Measurements from ENCODE around the gene GAS7. TPM values are rescaled to one million over a fixed set of nuclear protein-coding genes. Genes with fewer than 3 reads are reported as not detected.

Gene GAS7
- total RNA-seq, 2 donors from 2014 or later, result 10.3 to 144 TPM

- WGBS, result 3% methylated on average over 11 of the region's 11 CpGs
- Histone ChIP-seq H3K27ac (peak overlapping the region; percentile 53 to 64), H3K4me3 (no peak overlapping the region), H3K4me1 (replicated peaks) (no peaks in the 10 kb centered on the region), H3K36me3 (no peaks in the 10 kb centered on the region), H3K9me3 (no peaks in the 10 kb centered on the region), H3K27me3 (replicated peaks; ENCODE audit: insufficient read depth) (no peaks in the 10 kb centered on the region)
- intact Hi-C loops (cut with DNase I), result loop anchor here (1.0 to 10.0 kb wide), 2 partner anchors 23 to 100 kb away; no protein-coding TSS in a partner anchor
- peak; percentile 75 for TF ChIP-seq POLR2AphosphoS5 (IDR thresholded peaks at IDR 0.05)
- TF ChIP-seq POLR2A (IDR thresholded peaks at IDR 0.05), result no peak
- DNase-seq (ENCODE audit: low spot score), result peak; percentile 79
These were observed 83.4 kb downstream of the GAS7 start for GRCh38 chr17:10114931-10115535.

DNA sequence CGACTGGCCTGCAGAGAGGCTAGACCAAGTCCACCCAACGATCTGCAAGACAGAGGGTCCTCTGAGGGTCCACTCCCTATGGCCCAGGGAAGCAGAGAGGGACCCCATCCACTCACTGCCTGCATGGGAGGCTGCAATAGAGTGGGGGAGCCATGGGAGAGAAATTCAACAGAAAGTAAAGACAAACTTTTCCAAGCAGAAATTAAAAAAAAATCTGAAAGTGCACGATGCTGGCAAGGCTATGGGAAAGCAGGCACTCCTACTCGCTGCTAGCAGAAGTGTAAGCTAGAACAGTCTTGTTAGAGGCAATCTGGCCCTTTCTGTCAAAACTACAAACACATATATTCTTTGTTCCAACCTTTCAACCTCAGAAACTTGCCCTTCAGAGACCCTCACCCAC is 85.4 kb downstream of the GAS7 start:
- intact Hi-C loops (cut with DNase I), result loop anchor here (10.0 kb wide), 1 partner anchor 102 kb away; no protein-coding TSS in a partner anchor
- no peak for DNase-seq (ENCODE audit: low spot score)
- no peaks in the 10 kb centered on the region for H3K36me3 ChIP-seq
- no peak overlapping the region for H3K4me3 ChIP-seq
- H3K27me3 ChIP-seq (replicated peaks; ENCODE audit: insufficient read depth), result no peaks in the 10 kb centered on the region
- no peaks in the 10 kb centered on the region for H3K9me3 ChIP-seq
- 75% methylated on average over 4 of the region's 4 CpGs for WGBS
- TF ChIP-seq CTCF (IDR thresholded peaks at IDR 0.05) (no peak), POLR2AphosphoS5 (IDR thresholded peaks at IDR 0.05) (no peak), POLR2A (IDR thresholded peaks at IDR 0.05) (no peak)
- no peaks in the 10 kb centered on the region for H3K4me1 ChIP-seq (replicated peaks)
- no peak overlapping the region for H3K27ac ChIP-seq

- H3K27ac ChIP-seq, result no peak overlapping the region
- WGBS, result 85% methylated on average over 9 of the region's 9 CpGs
- no peaks in the 10 kb centered on the region for H3K36me3 ChIP-seq
These were observed 86.4 kb downstream of the GAS7 start for GRCh38 chr17:10111907-10112452.

DNA sequence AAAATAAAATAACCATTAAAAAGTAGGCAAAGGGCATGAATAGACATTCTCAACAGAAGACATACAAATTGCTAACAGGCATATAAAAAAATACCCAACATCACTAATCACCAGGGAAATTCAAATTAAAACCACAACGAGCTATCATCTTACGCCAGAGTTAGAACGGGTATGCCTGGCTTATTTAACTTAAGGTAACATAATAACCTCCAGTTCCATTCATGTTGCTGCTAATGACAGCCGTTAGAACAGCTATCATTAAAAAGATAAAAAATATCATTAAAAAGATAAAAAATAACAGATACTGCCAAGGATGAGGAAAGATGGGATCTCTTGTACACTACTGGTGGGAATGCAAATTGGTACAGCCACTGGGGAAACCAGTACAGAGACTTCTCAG is 89.3 kb downstream of the GAS7 start:
- H3K4me1 ChIP-seq (replicated peaks), result no peaks in the 10 kb centered on the region
- intact Hi-C loops (cut with DNase I), result no loop called here
- WGBS, result 50% methylated on average over 4 of the region's 4 CpGs

More at GRCh38 chr17:10111907-10112452, 86.4 kb downstream of the GAS7 start:
- Histone ChIP-seq H3K4me3 (no peak overlapping the region), H3K9me3 (no peaks in the 10 kb centered on the region), H3K4me1 (replicated peaks) (no peaks in the 10 kb centered on the region), H3K27me3 (replicated peaks; ENCODE audit: insufficient read depth) (no peaks in the 10 kb centered on the region)
- intact Hi-C loops (cut with DNase I), result loop anchor here (10.0 kb wide), 1 partner anchor 103 kb away; no protein-coding TSS in a partner anchor
- TF ChIP-seq CTCF (IDR thresholded peaks at IDR 0.05), result no peak
- no peak for TF ChIP-seq POLR2A (IDR thresholded peaks at IDR 0.05)
- no peak for TF ChIP-seq POLR2AphosphoS5 (IDR thresholded peaks at IDR 0.05)
- DNase-seq (ENCODE audit: low spot score), result no peak

More for the DNA sequence above, 89.3 kb downstream of the GAS7 start:
- Histone ChIP-seq H3K9me3 (no peaks in the 10 kb centered on the region), H3K36me3 (no peaks in the 10 kb centered on the region), H3K27me3 (replicated peaks; ENCODE audit: insufficient read depth) (no peaks in the 10 kb centered on the region), H3K27ac (no peak overlapping the region), H3K4me3 (no peak overlapping the region)
- no peak for DNase-seq (ENCODE audit: low spot score)
- TF ChIP-seq CTCF (IDR thresholded peaks at IDR 0.05) (no peak), POLR2A (IDR thresholded peaks at IDR 0.05) (no peak), POLR2AphosphoS5 (IDR thresholded peaks at IDR 0.05) (no peak)

Data from prostate gland (tissue), 2 donors.